Measurements from ENCODE around the gene MORC3.
"Not testable (repeated sequence)": the region's sequence is repeated elsewhere in the genome, so short reads cannot be mapped to it uniquely, and the experiment has no call there.

The MORC3 gene

GRCh38 chr21:36386031-36386642 lies 66.1 kb downstream of the MORC3 start:
- DNase-seq: no peak

- DNase-seq: no peak
These were observed 68.1 kb downstream of the MORC3 start for GRCh38 chr21:36388096-36388495.

GRCh38 chr21:36388835-36389234 lies 68.8 kb downstream of the MORC3 start:
- no peak for DNase-seq

GRCh38 chr21:36391649-36392048 lies 71.7 kb downstream of the MORC3 start:
- not testable (repeated sequence) for DNase-seq

- no peak for DNase-seq
These were observed 75.5 kb downstream of the MORC3 start for GRCh38 chr21:36395353-36396111.

DNA sequence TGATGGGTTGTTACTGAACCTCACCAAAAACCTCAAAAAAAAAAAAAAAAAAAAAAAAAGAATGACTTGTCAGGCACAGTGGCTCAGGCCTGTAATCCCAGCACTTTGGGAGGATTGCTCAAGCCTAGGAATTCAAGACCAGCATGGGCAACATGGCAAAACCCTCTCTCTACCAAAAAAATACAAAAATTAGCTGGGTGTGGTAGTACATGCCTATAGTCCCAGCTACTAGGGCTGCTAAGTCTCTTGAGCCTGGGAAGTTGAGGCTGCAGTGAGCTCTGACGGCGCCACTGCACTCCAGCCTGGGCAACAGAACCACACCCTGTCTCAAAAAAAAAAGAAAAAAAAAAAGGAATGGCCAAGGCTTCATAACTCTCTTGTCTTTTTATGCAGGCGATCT lies 76.3 kb downstream of the MORC3 start:
- DNase-seq: no peak

- DNase-seq: no peak
These were observed 77.0 kb downstream of the MORC3 start for GRCh38 chr21:36396971-36397370.

GRCh38 chr21:36397606-36398005 lies 77.6 kb downstream of the MORC3 start:
- no peak for DNase-seq

GRCh38 chr21:36399736-36400135 lies 79.7 kb downstream of the MORC3 start:
- DNase-seq: not testable (repeated sequence)

DNA sequence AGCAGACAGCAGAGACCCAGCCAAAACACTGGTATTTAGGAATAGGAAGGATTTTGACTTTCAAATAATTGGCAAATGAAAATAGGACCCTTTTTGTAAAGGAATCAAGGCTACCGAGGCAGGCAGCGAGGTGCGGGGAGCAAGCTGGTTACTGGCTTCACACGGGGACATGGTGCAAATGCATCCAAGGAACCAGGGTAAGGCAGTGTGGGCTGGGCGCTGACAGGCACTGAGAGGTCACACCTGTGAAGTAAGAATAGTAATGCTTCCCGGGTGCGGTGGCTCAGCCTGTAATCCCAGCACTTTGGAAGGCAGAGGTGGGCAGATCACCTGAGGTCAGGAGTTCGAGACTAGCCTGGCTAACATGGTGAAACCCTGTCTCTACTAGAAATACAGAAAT lies 80.7 kb downstream of the MORC3 start:
- no peak for DNase-seq

DNA sequence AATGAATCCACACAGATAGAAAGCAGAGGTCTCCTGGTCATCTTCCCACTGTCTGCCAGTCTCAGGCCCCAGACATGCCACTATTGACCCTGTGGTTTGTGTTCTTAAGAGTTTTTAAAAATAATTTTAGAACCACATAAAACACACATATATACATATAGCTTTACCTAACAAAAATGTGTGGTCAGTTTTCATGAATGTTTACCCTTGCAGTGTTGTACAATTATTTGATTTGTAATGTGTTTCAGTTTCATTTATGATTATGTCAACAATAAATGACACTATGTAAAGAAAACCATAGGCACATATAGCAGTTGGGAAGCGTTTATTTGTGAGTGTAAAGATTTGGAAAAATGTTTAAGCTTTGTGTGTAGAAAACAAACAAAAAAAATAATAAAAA lies 82.3 kb downstream of the MORC3 start:
- no peak for DNase-seq

GRCh38 chr21:36403713-36404112 lies 83.7 kb downstream of the MORC3 start:
- DNase-seq: no peak

- no peak for DNase-seq
These were observed 88.6 kb downstream of the MORC3 start for GRCh38 chr21:36408568-36408967.

- DNase-seq: no peak
These were observed 91.3 kb downstream of the MORC3 start for GRCh38 chr21:36411301-36411700.

DNA sequence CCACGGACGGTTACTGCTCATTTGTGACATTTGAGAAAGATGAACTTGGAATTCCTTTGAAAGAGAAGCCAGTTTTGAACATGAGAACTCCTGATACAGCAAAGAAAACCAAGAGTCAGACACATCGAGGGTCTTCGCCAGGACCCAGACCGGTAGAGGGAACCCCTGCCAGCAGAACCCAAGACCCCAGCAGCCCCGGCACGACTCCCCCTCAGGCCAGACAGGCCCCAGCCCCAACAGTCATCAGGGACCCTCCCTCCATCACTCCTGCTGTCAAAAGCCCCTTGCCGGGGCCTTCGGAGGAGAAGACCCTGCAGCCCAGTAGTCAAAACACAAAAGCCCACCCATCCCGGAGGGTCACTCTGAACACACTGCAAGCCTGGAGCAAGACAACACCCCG lies 92.9 kb downstream of the MORC3 start:
- DNase-seq: no peak

DNA sequence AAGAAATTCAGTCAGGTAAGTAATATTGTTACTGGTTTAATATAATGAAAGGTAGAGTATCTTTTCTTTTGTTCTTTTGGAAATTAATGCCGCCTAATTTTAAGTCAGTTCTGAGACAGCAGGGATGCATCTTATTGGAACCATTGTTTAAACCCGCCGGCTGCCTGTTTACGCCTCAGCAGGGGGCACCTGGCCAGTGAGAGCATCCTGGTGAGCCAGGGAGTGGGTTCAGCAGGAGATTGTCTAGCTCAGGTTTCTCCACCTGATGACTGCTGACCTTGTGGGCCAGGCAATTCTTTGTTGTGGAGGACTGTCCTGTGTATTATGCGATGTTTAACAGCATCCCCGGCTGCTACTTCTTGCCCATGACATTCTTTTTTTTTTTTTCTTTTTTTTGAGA lies 95.4 kb downstream of the MORC3 start:
- DNase-seq: no peak

- DNase-seq: no peak
These were observed 99.2 kb downstream of the MORC3 start for GRCh38 chr21:36419241-36419640.

GRCh38 chr21:36419996-36420395 lies 100.0 kb downstream of the MORC3 start:
- DNase-seq: no peak

- DNase-seq: no peak
These were observed 100.8 kb downstream of the MORC3 start for GRCh38 chr21:36420571-36421339.

DNA sequence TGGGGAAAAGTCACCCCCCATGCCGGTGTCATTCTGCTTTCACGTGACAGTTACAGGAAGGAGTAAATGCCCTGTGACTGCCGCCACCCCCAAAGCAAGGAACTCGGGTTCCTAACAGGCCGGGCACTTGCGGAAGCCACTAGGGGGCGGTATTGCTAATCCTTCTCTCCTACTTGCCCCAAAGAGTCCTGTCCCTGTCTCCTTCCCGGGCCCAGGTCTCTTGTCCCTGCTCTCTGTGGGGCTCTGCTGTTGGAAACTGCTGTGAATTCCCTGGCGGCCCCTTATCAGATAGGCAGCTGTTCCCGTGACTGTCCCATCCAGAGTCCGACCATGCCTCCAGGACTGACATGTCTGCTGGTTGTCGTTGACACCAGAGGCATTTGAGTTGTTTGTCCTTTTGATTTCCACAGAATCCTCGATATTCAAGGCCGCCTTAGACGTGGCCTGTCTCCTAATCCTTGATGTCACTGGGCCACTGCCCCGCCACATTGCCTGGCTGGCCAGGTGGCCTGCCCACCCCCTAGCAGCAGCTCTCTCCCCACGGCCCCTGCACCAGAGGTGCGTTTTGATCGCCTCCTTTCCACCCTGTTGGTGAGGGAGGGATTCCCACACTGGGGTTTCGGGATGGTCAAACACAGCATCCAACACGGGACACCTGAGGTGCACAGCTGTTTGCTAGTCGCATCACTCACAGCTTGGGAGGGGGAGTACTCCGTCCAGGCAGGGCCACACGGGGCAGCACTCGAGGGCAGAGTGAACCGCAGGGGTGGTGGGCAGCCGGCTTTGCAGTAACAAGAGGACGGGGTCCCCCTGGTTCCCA lies 102.5 kb downstream of the MORC3 start:
- DNase-seq: no peak

GRCh38 chr21:36423771-36424433 lies 103.9 kb downstream of the MORC3 start:
- no peak for DNase-seq

GRCh38 chr21:36424592-36424991 lies 104.6 kb downstream of the MORC3 start:
- no peak for DNase-seq
